Hepatocyte (in vitro differentiated cells): ENCODE measurements around the gene BBS10.

ENCODE experiments used
- CTCF ChIP-seq: fragments of 200-600 bp; sonication (generic); IDR thresholded peaks from 2 replicates; pipeline ENCODE4 v1.5.1; 2016; ENCODE audit warnings: antibody characterized with exemption, mild to moderate bottlenecking; ENCODE audit not compliant: poor library complexity
- EZH2phosphoT487 ChIP-seq: fragments of 200-600 bp; sonication (generic); IDR thresholded peaks from one replicate; pipeline ENCODE4 v1.6.1; 2018; ENCODE audit warnings: antibody characterized with exemption, mild to moderate bottlenecking, low read depth, moderate library complexity; ENCODE audit not compliant: unreplicated experiment, severe bottlenecking

GRCh38 chr12:76340680-76341435, 7.4 kb downstream of the BBS10 start:
- no peak for TF ChIP-seq CTCF
- no peak for TF ChIP-seq EZH2phosphoT487
